ENCODE data around the gene BAAT.
"Not testable (repeated sequence)": the region's sequence is repeated elsewhere in the genome, so short reads cannot be mapped to it uniquely, and the experiment has no call there.

The BAAT gene

GRCh38 chr9:101359679-101360078 is 25.1 kb downstream of the BAAT start:
- no peak for DNase-seq

GRCh38 chr9:101356619-101357018 is 28.2 kb downstream of the BAAT start:
- DNase-seq: no peak

GRCh38 chr9:101354765-101355708 is 29.8 kb downstream of the BAAT start:
- DNase-seq: no peak

GRCh38 chr9:101354143-101354764 is 30.6 kb downstream of the BAAT start:
- DNase-seq: no peak

- no peak for DNase-seq
These were observed 31.1 kb downstream of the BAAT start for GRCh38 chr9:101353683-101354082.

GRCh38 chr9:101352892-101353463 is 31.8 kb downstream of the BAAT start:
- no peak for DNase-seq

- DNase-seq: no peak
These were observed 34.5 kb downstream of the BAAT start for GRCh38 chr9:101350285-101350684.

- DNase-seq: no peak
These were observed 42.2 kb downstream of the BAAT start for GRCh38 chr9:101342595-101342994.

- DNase-seq: no peak
These were observed 42.8 kb downstream of the BAAT start for GRCh38 chr9:101341958-101342357.

- DNase-seq: no peak
These were observed 47.6 kb downstream of the BAAT start for GRCh38 chr9:101337237-101337636.

- DNase-seq: no peak
These were observed 48.7 kb downstream of the BAAT start for GRCh38 chr9:101336091-101336490.

- DNase-seq: no peak
These were observed 50.7 kb downstream of the BAAT start for GRCh38 chr9:101333926-101334702.

- no peak for DNase-seq
These were observed 51.3 kb downstream of the BAAT start for GRCh38 chr9:101333490-101333889.

GRCh38 chr9:101332362-101332761 is 52.4 kb downstream of the BAAT start:
- no peak for DNase-seq

- not testable (repeated sequence) for DNase-seq
These were observed 57.3 kb downstream of the BAAT start for GRCh38 chr9:101327422-101327909.

GRCh38 chr9:101326501-101326900 is 58.3 kb downstream of the BAAT start:
- DNase-seq: peak; percentile 4

GRCh38 chr9:101326035-101326434 is 58.8 kb downstream of the BAAT start:
- DNase-seq: no peak

GRCh38 chr9:101325053-101325452 is 59.8 kb downstream of the BAAT start:
- no peak for DNase-seq

GRCh38 chr9:101324245-101324804 is 60.5 kb downstream of the BAAT start:
- DNase-seq: no peak

- no peak for DNase-seq
These were observed 61.7 kb downstream of the BAAT start for GRCh38 chr9:101323129-101323528.

GRCh38 chr9:101317735-101318134 is 67.1 kb downstream of the BAAT start:
- DNase-seq: no peak

- DNase-seq: no peak
These were observed 69.7 kb downstream of the BAAT start for GRCh38 chr9:101315112-101315450.

GRCh38 chr9:101312661-101313060 is 72.1 kb downstream of the BAAT start:
- no peak for DNase-seq
